GM12878 (cell line): ENCODE measurements around the gene SELPLG. TPM values are rescaled to one million over a fixed set of nuclear protein-coding genes. Genes with fewer than 3 reads are reported as not detected.

ENCODE experiments used
- ATAC-seq: fragments of 200-7000 bp; cut with Tn5 transposase; 3 replicates; pipeline ENCODE4 v1.9.1; 2020; ENCODE audit warnings: mild to moderate bottlenecking, moderate library complexity
- BruUV-seq: library from RNA; stranded (reverse); fragments of 400-500 nt; replicated peaks from 2 replicates; lab custom pipeline; 2021; lab: Mats Ljungman, UMichigan
- CTCF ChIA-PET: fragments of 300-600 bp; sonication (Branson Sonifier 250); formaldehyde crosslinking; extraction: SDS; loops from one replicate; lab custom pipeline; 2021; ENCODE audit warnings: inconsistent platforms; lab: Yijun Ruan, JAX
- POLR2A ChIA-PET: fragments of 350-600 bp; formaldehyde crosslinking; extraction: SDS; loops from one replicate; lab custom pipeline; 2021; ENCODE audit warnings: inconsistent platforms; lab: Charles Lee
- RAD21 ChIA-PET: fragments of 300-600 bp; sonication (Branson Sonifier 250); formaldehyde crosslinking; loops from one replicate; lab custom pipeline; 2023; ENCODE audit warnings: antibody characterized with exemption; ENCODE audit not compliant: unreplicated experiment; lab: Charles Lee
- SMC1A ChIA-PET: fragments of 300-600 bp; sonication (Branson Sonifier 250); formaldehyde crosslinking; loops from one replicate; lab custom pipeline; 2023; ENCODE audit not compliant: unreplicated experiment, uncharacterized antibody; lab: Charles Lee
- DNase-seq: peaks from one replicate; pipeline ENCODE4 v3.0.0-alpha.2; 2011; ENCODE audit warnings: low read depth, low spot score
- FAIRE-seq: peaks from 3 replicates; lab custom pipeline; 2011; peaks lifted over from hg19 to GRCh38; lab: Jason Lieb, UNC
- H2AFZ ChIP-seq: 2 replicates; pipeline ENCODE4 v1.6.0; 2011; ENCODE audit warnings: low read depth, low read length, control low read depth; ENCODE audit not compliant: control insufficient read depth
- H3K27ac ChIP-seq: 2 replicates; pipeline ENCODE4 v1.5.1; 2011; ENCODE audit warnings: control low read depth; ENCODE audit not compliant: control insufficient read depth, insufficient read depth
- H3K27me3 ChIP-seq, 2 experiments: replicated peaks in 1 of 2; 2 replicates each; pipeline versions ENCODE4 v1.6.0 to v1.6.1; 2011; ENCODE audit warnings: low read length in 1 of 2; ENCODE audit not compliant: control insufficient read depth in 2 of 2, insufficient read depth in 2 of 2
- H3K36me3 ChIP-seq, 2 experiments: 2 replicates each; pipeline ENCODE4 v1.5.1; 2011; ENCODE audit warnings: low read length in 1 of 2; ENCODE audit not compliant: control insufficient read depth in 2 of 2, insufficient read depth in 2 of 2
- H3K4me1 ChIP-seq: 2 replicates; pipeline ENCODE4 v1.6.1; 2011; ENCODE audit warnings: mild to moderate bottlenecking, low read length, moderate library complexity, mixed read lengths; ENCODE audit not compliant: control insufficient read depth, insufficient read depth
- H3K4me2 ChIP-seq: 2 replicates; pipeline ENCODE4 v1.6.0; 2011; ENCODE audit warnings: control low read depth; ENCODE audit not compliant: control insufficient read depth, insufficient read depth
- H3K4me3 ChIP-seq: fragments of 200-600 bp; sonication (generic); 2 replicates; pipeline ENCODE4 v1.5.1; 2016
- H3K79me2 ChIP-seq: 2 replicates; pipeline ENCODE4 v1.6.0; 2011; ENCODE audit warnings: low read length; ENCODE audit not compliant: control insufficient read depth, insufficient read depth
- H3K9ac ChIP-seq: 2 replicates; pipeline ENCODE4 v1.8.0; 2011; ENCODE audit warnings: low read length, control low read depth, mixed read lengths; ENCODE audit not compliant: control insufficient read depth, insufficient read depth
- H3K9me3 ChIP-seq: replicated peaks from 3 replicates; pipeline ENCODE4 v1.5.1; 2011; ENCODE audit warnings: mild to moderate bottlenecking, low read length; ENCODE audit not compliant: control insufficient read depth, insufficient read depth
- H4K20me1 ChIP-seq: 2 replicates; pipeline ENCODE4 v1.6.0; 2011; ENCODE audit not compliant: control insufficient read depth, insufficient read depth
- CHD2 ChIP-seq: IDR thresholded peaks from 2 replicates; pipeline ENCODE4 v1.6.1; 2011; ENCODE audit warnings: low read depth, low read length, improper control_type of control experiment, borderline replicate concordance
- EGR1 ChIP-seq, 2 experiments: IDR thresholded peaks; 1 replicate in 1 of 2; 2 replicates in 1 of 2; pipeline ENCODE4 v1.6.1; 2011 to 2012; ENCODE audit warnings: low read depth in 2 of 2, low read length in 2 of 2, borderline replicate concordance in 1 of 2, mild to moderate bottlenecking in 1 of 2, moderate library complexity in 1 of 2
- ESRRA ChIP-seq: IDR thresholded peaks from 2 replicates; pipeline ENCODE4 v1.6.1; 2012; ENCODE audit warnings: mild to moderate bottlenecking, low read length, improper control_type of control experiment
- MEF2A ChIP-seq: IDR thresholded peaks from 2 replicates; pipeline ENCODE4 v1.6.1; 2011; ENCODE audit warnings: low read depth, mild to moderate bottlenecking, low read length, moderate library complexity; ENCODE audit not compliant: insufficient read depth
- MTA2 ChIP-seq: fragments of 450-650 bp; IDR thresholded peaks from 2 replicates; pipeline ENCODE4 v1.6.1; 2016; ENCODE audit warnings: low read depth, mild to moderate bottlenecking, moderate library complexity
- NBN ChIP-seq: fragments of 450-650 bp; IDR thresholded peaks from 2 replicates; pipeline ENCODE4 v1.6.1; 2016
- NFIC ChIP-seq: IDR thresholded peaks from 2 replicates; pipeline ENCODE4 v1.6.1; 2012; ENCODE audit warnings: low read depth, mild to moderate bottlenecking, inconsistent platforms, low read length, moderate library complexity
- NFYB ChIP-seq: IDR thresholded peaks from 2 replicates; pipeline ENCODE4 v1.6.1; 2011; ENCODE audit warnings: low read depth, mild to moderate bottlenecking, low read length, improper control_type of control experiment, moderate library complexity; ENCODE audit not compliant: insufficient read depth
- PAX5 ChIP-seq: IDR thresholded peaks from 2 replicates; pipeline ENCODE4 v1.6.1; 2011; ENCODE audit warnings: low read depth, low read length, borderline replicate concordance
- ZNF207 ChIP-seq: fragments of 450-650 bp; IDR thresholded peaks from 2 replicates; pipeline ENCODE4 v1.6.1; 2014; ENCODE audit warnings: antibody characterized with exemption, mild to moderate bottlenecking, borderline replicate concordance
- ZNF217 ChIP-seq: fragments of 450-650 bp; IDR thresholded peaks from 2 replicates; pipeline ENCODE4 v1.6.1; 2017; ENCODE audit warnings: antibody characterized with exemption, mild to moderate bottlenecking
- WGBS: methylation state at CpG from one replicate; pipeline ENCODE4 v1.1.6; 2016; ENCODE audit warnings: low lambda C conversion rate; ENCODE audit not compliant: insufficient replicate concordance, insufficient coverage; ENCODE audit errors: missing lambda C conversion rate; 5-methylcytosine and 5-hydroxymethylcytosine counted together
- in situ Hi-C: fragments of 300-500 bp; cut with MboI; formaldehyde crosslinking; loops from 9 replicates; pipeline ENCODE4 v1.14.3; 2018; ENCODE audit warnings: mixed read lengths
- intact Hi-C: fragments of 100-400 bp; cut with micrococcal nuclease; formaldehyde crosslinking; loops from one replicate; pipeline ENCODE4 v1.14.2; 2022; ENCODE audit not compliant: unreplicated experiment
- polyA plus RNA-seq, 11 experiments: library from polyadenylated mRNA; depleted of rRNA in 4 of 11; unstranded in 6 of 11; stranded (reverse) in 5 of 11; fragments of >200 nt; fragmentation: Nextera tagmentation in 4 of 11; fragmentation: Illumina TruSeq in 1 of 11; extraction: Ambion mirVana in 4 of 11; extraction: Trizol in 1 of 11; gene quantifications; 1 replicate in 1 of 11; 2 replicates in 10 of 11; pipeline versions ENCODE4 v1.2.1 to v1.2.3, GENCODE V29; 2011 to 2016; ENCODE audit warnings: inconsistent platforms in 2 of 11, missing spikeins in 2 of 11, low read depth in 1 of 11
- total RNA-seq, 4 experiments: library from RNA; depleted of rRNA in 3 of 4; stranded (reverse); fragments of >200 nt in 3 of 4; fragmentation: Illumina TruSeq in 1 of 4; extraction: Trizol in 1 of 4; gene quantifications; 2 replicates each; pipeline versions ENCODE4 v1.2.1 to v1.2.3, GENCODE V29; 2013 to 2021
- TF ChIP-seq, protein P1 (sequence below): fragments of 450-650 bp; IDR thresholded peaks from 2 replicates; pipeline ENCODE4 v1.6.1; 2016; ENCODE audit warnings: mild to moderate bottlenecking
- TF ChIP-seq, protein P2 (sequence below): fragments of 450-650 bp; IDR thresholded peaks from 2 replicates; pipeline ENCODE4 v1.6.1; 2017; ENCODE audit warnings: borderline replicate concordance
- TF ChIP-seq, protein P3 (sequence below): fragments of 450-650 bp; IDR thresholded peaks from 2 replicates; pipeline ENCODE4 v1.6.1; 2017; ENCODE audit warnings: mild to moderate bottlenecking, moderate library complexity
- TF ChIP-seq, protein P4 (sequence below): fragments of 450-650 bp; conservative IDR thresholded peaks from 2 replicates; pipeline ENCODE4 v1.6.1; 2017; ENCODE audit warnings: mild to moderate bottlenecking, moderate library complexity

SELPLG gene
- total and polyA plus RNA-seq, 10 of the 15 experiments (the other 5 are each of a cell fraction or from before 2014, with no cell fraction given) = 3.2 to 32.3 (median 23.9) TPM

DNA sequence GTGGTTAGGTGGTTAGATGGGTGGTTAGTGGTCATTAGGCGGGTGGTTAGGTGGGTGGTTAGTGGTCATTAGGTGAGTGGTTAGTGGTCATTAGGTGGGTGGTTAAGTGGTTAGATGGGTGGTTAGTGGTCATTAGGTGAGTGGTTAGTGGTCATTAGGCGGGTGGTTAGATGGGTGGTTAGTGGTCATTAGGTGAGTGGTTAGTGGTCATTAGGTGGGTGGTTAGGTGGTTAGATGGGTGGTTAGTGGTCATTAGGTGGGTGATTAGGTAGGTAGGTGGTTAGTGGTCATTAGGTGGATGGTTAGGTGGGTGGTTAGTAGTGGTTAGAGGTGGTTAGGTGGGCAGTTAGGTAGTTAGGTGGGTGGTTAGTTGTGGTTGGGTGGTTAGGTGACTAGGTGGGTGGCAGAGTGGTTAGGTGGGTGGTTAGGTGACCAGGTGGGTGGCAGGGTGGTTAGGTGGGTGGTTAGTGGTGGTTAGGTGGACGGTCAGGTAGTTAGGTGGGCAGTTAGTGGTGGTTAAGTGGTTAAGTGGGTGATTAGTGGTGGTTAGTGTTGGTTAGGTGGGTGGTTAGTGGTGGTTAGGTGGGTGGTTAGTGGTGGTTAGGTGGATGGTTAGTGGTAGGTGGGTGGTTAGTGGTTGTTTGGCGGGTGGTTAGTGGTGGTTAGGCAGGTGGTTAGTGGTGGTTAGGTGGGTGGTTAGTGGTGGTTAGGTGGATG, 27.8 kb downstream of the SELPLG start:
- Histone ChIP-seq H3K4me2 (no peak overlapping the region), H3K4me3 (no peak overlapping the region), H3K4me1 (peaks cover 13% of the 10 kb centered on the region), H4K20me1 (no peaks in the 10 kb centered on the region), H3K27me3 (no peaks in the 10 kb centered on the region), H3K27ac (no peak overlapping the region), H3K36me3 (no peaks in the 10 kb centered on the region), H3K79me2 (no peaks in the 10 kb centered on the region), H2AFZ (no peak overlapping the region), H3K9me3 (no peaks in the 10 kb centered on the region), H3K9ac (no peak overlapping the region)
- intact Hi-C loops = no loop called here
- BruUV-seq = no TSS peak
- RAD21 ChIA-PET = no interaction called here
- DNase-seq (no peak), ATAC-seq (no peak), FAIRE-seq (no peak)
- in situ Hi-C loops = no loop called here
- SMC1A ChIA-PET = interaction anchor here (0.6 kb wide), 1 partner anchor 975 kb away, joined by 3 read pairs; no protein-coding TSS in a partner anchor
- POLR2A ChIA-PET = no interaction called here
- CTCF ChIA-PET = no interaction called here
- WGBS = 42% methylated on average over 4 of the region's 4 CpGs
- TF ChIP-seq ESRRA (no peak), NFYB (no peak), NFIC (peak; percentile 35; the same call in 1 of the 2 replicates), MTA2 (peak; percentile 46; the same call in 1 of the 2 replicates), NBN (peak; percentile 77), ZNF207 (no peak), ZNF217 (no peak), EGR1 (IDR thresholded peaks at IDR 0.05; ENCODE audit: borderline replicate concordance in 1 of 2, low read depth in 2 of 2, low read length in 2 of 2) (no peak), MEF2A (no peak), CHD2 (no peak), PAX5 (peak; percentile 35; the same call in 1 of the 2 replicates)
- TF ChIP-seq, protein P1, sequence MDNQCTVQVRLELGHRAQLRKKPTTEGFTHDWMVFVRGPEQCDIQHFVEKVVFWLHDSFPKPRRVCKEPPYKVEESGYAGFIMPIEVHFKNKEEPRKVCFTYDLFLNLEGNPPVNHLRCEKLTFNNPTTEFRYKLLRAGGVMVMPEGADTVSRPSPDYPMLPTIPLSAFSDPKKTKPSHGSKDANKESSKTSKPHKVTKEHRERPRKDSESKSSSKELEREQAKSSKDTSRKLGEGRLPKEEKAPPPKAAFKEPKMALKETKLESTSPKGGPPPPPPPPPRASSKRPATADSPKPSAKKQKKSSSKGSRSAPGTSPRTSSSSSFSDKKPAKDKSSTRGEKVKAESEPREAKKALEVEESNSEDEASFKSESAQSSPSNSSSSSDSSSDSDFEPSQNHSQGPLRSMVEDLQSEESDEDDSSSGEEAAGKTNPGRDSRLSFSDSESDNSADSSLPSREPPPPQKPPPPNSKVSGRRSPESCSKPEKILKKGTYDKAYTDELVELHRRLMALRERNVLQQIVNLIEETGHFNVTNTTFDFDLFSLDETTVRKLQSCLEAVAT = peak; percentile 99
- TF ChIP-seq, protein P2, sequence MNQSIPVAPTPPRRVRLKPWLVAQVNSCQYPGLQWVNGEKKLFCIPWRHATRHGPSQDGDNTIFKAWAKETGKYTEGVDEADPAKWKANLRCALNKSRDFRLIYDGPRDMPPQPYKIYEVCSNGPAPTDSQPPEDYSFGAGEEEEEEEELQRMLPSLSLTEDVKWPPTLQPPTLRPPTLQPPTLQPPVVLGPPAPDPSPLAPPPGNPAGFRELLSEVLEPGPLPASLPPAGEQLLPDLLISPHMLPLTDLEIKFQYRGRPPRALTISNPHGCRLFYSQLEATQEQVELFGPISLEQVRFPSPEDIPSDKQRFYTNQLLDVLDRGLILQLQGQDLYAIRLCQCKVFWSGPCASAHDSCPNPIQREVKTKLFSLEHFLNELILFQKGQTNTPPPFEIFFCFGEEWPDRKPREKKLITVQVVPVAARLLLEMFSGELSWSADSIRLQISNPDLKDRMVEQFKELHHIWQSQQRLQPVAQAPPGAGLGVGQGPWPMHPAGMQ = peak; percentile 74
- TF ChIP-seq, protein P3, sequence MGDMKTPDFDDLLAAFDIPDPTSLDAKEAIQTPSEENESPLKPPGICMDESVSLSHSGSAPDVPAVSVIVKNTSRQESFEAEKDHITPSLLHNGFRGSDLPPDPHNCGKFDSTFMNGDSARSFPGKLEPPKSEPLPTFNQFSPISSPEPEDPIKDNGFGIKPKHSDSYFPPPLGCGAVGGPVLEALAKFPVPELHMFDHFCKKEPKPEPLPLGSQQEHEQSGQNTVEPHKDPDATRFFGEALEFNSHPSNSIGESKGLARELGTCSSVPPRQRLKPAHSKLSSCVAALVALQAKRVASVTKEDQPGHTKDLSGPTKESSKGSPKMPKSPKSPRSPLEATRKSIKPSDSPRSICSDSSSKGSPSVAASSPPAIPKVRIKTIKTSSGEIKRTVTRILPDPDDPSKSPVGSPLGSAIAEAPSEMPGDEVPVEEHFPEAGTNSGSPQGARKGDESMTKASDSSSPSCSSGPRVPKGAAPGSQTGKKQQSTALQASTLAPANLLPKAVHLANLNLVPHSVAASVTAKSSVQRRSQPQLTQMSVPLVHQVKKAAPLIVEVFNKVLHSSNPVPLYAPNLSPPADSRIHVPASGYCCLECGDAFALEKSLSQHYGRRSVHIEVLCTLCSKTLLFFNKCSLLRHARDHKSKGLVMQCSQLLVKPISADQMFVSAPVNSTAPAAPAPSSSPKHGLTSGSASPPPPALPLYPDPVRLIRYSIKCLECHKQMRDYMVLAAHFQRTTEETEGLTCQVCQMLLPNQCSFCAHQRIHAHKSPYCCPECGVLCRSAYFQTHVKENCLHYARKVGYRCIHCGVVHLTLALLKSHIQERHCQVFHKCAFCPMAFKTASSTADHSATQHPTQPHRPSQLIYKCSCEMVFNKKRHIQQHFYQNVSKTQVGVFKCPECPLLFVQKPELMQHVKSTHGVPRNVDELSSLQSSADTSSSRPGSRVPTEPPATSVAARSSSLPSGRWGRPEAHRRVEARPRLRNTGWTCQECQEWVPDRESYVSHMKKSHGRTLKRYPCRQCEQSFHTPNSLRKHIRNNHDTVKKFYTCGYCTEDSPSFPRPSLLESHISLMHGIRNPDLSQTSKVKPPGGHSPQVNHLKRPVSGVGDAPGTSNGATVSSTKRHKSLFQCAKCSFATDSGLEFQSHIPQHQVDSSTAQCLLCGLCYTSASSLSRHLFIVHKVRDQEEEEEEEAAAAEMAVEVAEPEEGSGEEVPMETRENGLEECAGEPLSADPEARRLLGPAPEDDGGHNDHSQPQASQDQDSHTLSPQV = no peak
- TF ChIP-seq, protein P4, sequence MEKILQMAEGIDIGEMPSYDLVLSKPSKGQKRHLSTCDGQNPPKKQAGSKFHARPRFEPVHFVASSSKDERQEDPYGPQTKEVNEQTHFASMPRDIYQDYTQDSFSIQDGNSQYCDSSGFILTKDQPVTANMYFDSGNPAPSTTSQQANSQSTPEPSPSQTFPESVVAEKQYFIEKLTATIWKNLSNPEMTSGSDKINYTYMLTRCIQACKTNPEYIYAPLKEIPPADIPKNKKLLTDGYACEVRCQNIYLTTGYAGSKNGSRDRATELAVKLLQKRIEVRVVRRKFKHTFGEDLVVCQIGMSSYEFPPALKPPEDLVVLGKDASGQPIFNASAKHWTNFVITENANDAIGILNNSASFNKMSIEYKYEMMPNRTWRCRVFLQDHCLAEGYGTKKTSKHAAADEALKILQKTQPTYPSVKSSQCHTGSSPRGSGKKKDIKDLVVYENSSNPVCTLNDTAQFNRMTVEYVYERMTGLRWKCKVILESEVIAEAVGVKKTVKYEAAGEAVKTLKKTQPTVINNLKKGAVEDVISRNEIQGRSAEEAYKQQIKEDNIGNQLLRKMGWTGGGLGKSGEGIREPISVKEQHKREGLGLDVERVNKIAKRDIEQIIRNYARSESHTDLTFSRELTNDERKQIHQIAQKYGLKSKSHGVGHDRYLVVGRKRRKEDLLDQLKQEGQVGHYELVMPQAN = no peak
